Neural cell (in vitro differentiated cells): ENCODE data around the gene ABI3BP. TPM values are rescaled to one million over a fixed set of nuclear protein-coding genes. Genes with fewer than 3 reads are reported as not detected.

Source experiments
- H2AFZ ChIP-seq: fragments of 200-600, 300-800 bp; sonication (generic), shearing (Covaris generic); 2 replicates; pipeline ENCODE4 v1.6.0; 2014; ENCODE audit warnings: low read depth, mild to moderate bottlenecking, antibody characterized with exemption, low read length, moderate library complexity
- H3F3A ChIP-seq: fragments of 200-600 bp; shearing (Covaris generic); 2 replicates; pipeline ENCODE4 v1.6.1; 2016; ENCODE audit warnings: mild to moderate bottlenecking, moderate library complexity, mixed read lengths, antibody characterized with exemption, low read length; ENCODE audit not compliant: insufficient read depth, poor library complexity, severe bottlenecking
- H3K27ac ChIP-seq: fragments of 200-600, 300-800 bp; sonication (generic), shearing (Covaris generic); 2 replicates; pipeline ENCODE4 v1.5.1; 2014; ENCODE audit warnings: mild to moderate bottlenecking, low read length, moderate library complexity
- H3K27me3 ChIP-seq: fragments of 300-800, 200-600 bp; sonication (generic), shearing (Covaris generic); 2 replicates; pipeline ENCODE4 v1.6.0; 2014; ENCODE audit warnings: mild to moderate bottlenecking, low read depth, low read length, moderate library complexity; ENCODE audit not compliant: insufficient read depth
- H3K36me3 ChIP-seq: fragments of 300-800, 200-600 bp; sonication (generic), shearing (Covaris generic); 2 replicates; pipeline ENCODE4 v1.5.1; 2014; ENCODE audit warnings: mild to moderate bottlenecking, antibody characterized with exemption, low read length, moderate library complexity; ENCODE audit not compliant: insufficient read depth
- H3K4me2 ChIP-seq: fragments of 300-800, 200-600 bp; sonication (generic), shearing (Covaris generic); 2 replicates; pipeline ENCODE4 v1.6.0; 2014; ENCODE audit warnings: mild to moderate bottlenecking, low read length
- H3K4me3 ChIP-seq: fragments of 300-800, 200-600 bp; sonication (generic), shearing (Covaris generic); 2 replicates; pipeline ENCODE4 v1.5.1; 2014; ENCODE audit warnings: mild to moderate bottlenecking, low read length, moderate library complexity
- H3K79me2 ChIP-seq: fragments of 200-600 bp; shearing (Covaris generic); replicated peaks from 2 replicates; pipeline ENCODE4 v1.6.0; 2014; ENCODE audit warnings: mild to moderate bottlenecking, low read length, moderate library complexity; ENCODE audit not compliant: insufficient read depth
- H3K9ac ChIP-seq: fragments of 300-800, 200-600 bp; sonication (generic), shearing (Covaris generic); 2 replicates; pipeline ENCODE4 v1.6.1; 2016; ENCODE audit warnings: mild to moderate bottlenecking, low read length, mixed read lengths
- H3K9me2 ChIP-seq: fragments of 200-600 bp; shearing (Covaris generic); 2 replicates; pipeline ENCODE4 v1.6.1; 2016; ENCODE audit warnings: mild to moderate bottlenecking, low read length, mixed read lengths; ENCODE audit not compliant: insufficient read depth
- H3K9me3 ChIP-seq: fragments of 200-600, 300-800 bp; sonication (generic), shearing (Covaris generic); 2 replicates; pipeline ENCODE4 v1.6.1; 2016; ENCODE audit warnings: mild to moderate bottlenecking, mixed run types, low read length, moderate library complexity, mixed read lengths
- H4K20me1 ChIP-seq: fragments of 200-600 bp; shearing (Covaris generic); 2 replicates; pipeline ENCODE4 v1.6.1; 2016; ENCODE audit warnings: mild to moderate bottlenecking, mixed run types; ENCODE audit not compliant: insufficient read depth
- CTCF ChIP-seq: fragments of 450-650 bp; IDR thresholded peaks from 2 replicates; pipeline ENCODE4 v1.5.1; 2014; ENCODE audit warnings: antibody characterized with exemption, mild to moderate bottlenecking, moderate library complexity; ENCODE audit not compliant: poor library complexity, severe bottlenecking
- EP300 ChIP-seq: fragments of 450-650 bp; conservative IDR thresholded peaks from 2 replicates; pipeline ENCODE4 v1.6.1; 2014; ENCODE audit warnings: antibody characterized with exemption, mild to moderate bottlenecking, moderate library complexity; ENCODE audit not compliant: poor library complexity, severe bottlenecking
- EZH2 ChIP-seq: fragments of 200-600, 300-800 bp; shearing (Covaris generic), sonication (generic); IDR thresholded peaks from 2 replicates; pipeline ENCODE4 v1.6.1; 2014; ENCODE audit warnings: antibody characterized with exemption, low read length, borderline replicate concordance, mild to moderate bottlenecking; ENCODE audit not compliant: insufficient read depth, poor library complexity, severe bottlenecking
- MXI1 ChIP-seq: fragments of 450-650 bp; conservative IDR thresholded peaks from 2 replicates; pipeline ENCODE4 v1.6.1; 2014; ENCODE audit warnings: antibody characterized with exemption, mild to moderate bottlenecking; ENCODE audit not compliant: poor library complexity, severe bottlenecking
- POLR2AphosphoS5 ChIP-seq: IDR thresholded peaks from 2 replicates; pipeline ENCODE4 v1.6.1; 2012
- RAD21 ChIP-seq: fragments of 450-650 bp; conservative IDR thresholded peaks from 2 replicates; pipeline ENCODE4 v1.6.1; 2014; ENCODE audit warnings: antibody characterized with exemption, mild to moderate bottlenecking, moderate library complexity
- REST ChIP-seq: IDR thresholded peaks from 2 replicates; pipeline ENCODE4 v1.6.1; 2012; ENCODE audit warnings: borderline replicate concordance
- SMC3 ChIP-seq: fragments of 450-650 bp; conservative IDR thresholded peaks from 2 replicates; pipeline ENCODE4 v1.6.1; 2014; ENCODE audit warnings: antibody characterized with exemption, mild to moderate bottlenecking, moderate library complexity; ENCODE audit not compliant: poor library complexity
- TAF1 ChIP-seq: IDR thresholded peaks from 2 replicates; pipeline ENCODE4 v1.6.1; 2012; ENCODE audit warnings: low read depth
- polyA plus RNA-seq: library from polyadenylated mRNA; depleted of rRNA; stranded (reverse); fragments of >200 nt; gene quantifications from 2 replicates; pipeline ENCODE4 v1.2.3, GENCODE V29; 2014

The ABI3BP gene
- polyA plus RNA-seq, 1 donor from 2014 or later: not detected

- Histone ChIP-seq H3K27me3 (no peaks in the 10 kb centered on the region), H3K79me2 (no peaks in the 10 kb centered on the region), H3K9me3 (no peaks in the 10 kb centered on the region), H3K27ac (no peak overlapping the region), H3K36me3 (no peaks in the 10 kb centered on the region), H4K20me1 (no peaks in the 10 kb centered on the region), H3K4me2 (no peak overlapping the region), H3K9ac (no peak overlapping the region), H3K4me3 (no peak overlapping the region), H3F3A (no peaks in the 10 kb centered on the region), H2AFZ (no peak overlapping the region), H3K9me2 (no peaks in the 10 kb centered on the region)
- TF ChIP-seq EZH2 (no peak), TAF1 (no peak), MXI1 (no peak), SMC3 (no peak)
Measured at GRCh38 chr3:100856821-100857220, 136.4 kb downstream of the ABI3BP start.

- H3K9me2 ChIP-seq: no peaks in the 10 kb centered on the region
- H3K79me2 ChIP-seq: no peaks in the 10 kb centered on the region
- peak overlapping the region; percentile 59 for H2AFZ ChIP-seq
Measured at GRCh38 chr3:100852840-100853239, 140.4 kb downstream of the ABI3BP start.

GRCh38 chr3:100850701-100851100 is 142.5 kb downstream of the ABI3BP start:
- Histone ChIP-seq H3K27me3 (no peaks in the 10 kb centered on the region), H3K36me3 (no peaks in the 10 kb centered on the region), H3K4me2 (no peak overlapping the region), H4K20me1 (no peaks in the 10 kb centered on the region), H2AFZ (no peak overlapping the region), H3F3A (no peaks in the 10 kb centered on the region), H3K9me2 (no peaks in the 10 kb centered on the region), H3K27ac (no peak overlapping the region), H3K4me3 (no peak overlapping the region), H3K79me2 (no peaks in the 10 kb centered on the region), H3K9ac (no peak overlapping the region), H3K9me3 (no peaks in the 10 kb centered on the region)
- TF ChIP-seq EZH2 (no peak), MXI1 (no peak), TAF1 (no peak), EP300 (no peak), RAD21 (no peak), POLR2AphosphoS5 (no peak), CTCF (no peak), REST (no peak), SMC3 (no peak)

More at GRCh38 chr3:100852840-100853239, 140.4 kb downstream of the ABI3BP start:
- Histone ChIP-seq H3K9ac (no peak overlapping the region), H3K36me3 (no peaks in the 10 kb centered on the region), H3K4me2 (no peak overlapping the region), H3F3A (no peaks in the 10 kb centered on the region), H3K9me3 (no peaks in the 10 kb centered on the region), H3K27ac (peak overlapping the region; percentile 34), H3K27me3 (no peaks in the 10 kb centered on the region), H4K20me1 (no peaks in the 10 kb centered on the region), H3K4me3 (no peak overlapping the region)
- TF ChIP-seq POLR2AphosphoS5: peak; percentile 56
- TF ChIP-seq REST: peak; percentile 45
- no peak for TF ChIP-seq EZH2
